Hepatocyte (in vitro differentiated cells): ENCODE data around the gene BMAL2.

Experiments
- CTCF ChIP-seq: fragments of 200-600 bp; sonication (generic); IDR thresholded peaks from 2 replicates; pipeline ENCODE4 v1.5.1; 2016; ENCODE audit warnings: antibody characterized with exemption, mild to moderate bottlenecking; ENCODE audit not compliant: poor library complexity
- EZH2 ChIP-seq: fragments of 200-600 bp; sonication (generic); IDR thresholded peaks from 2 replicates; pipeline ENCODE4 v1.6.1; 2016; ENCODE audit warnings: antibody characterized with exemption, mild to moderate bottlenecking, borderline replicate concordance
- EZH2phosphoT487 ChIP-seq: fragments of 200-600 bp; sonication (generic); IDR thresholded peaks from one replicate; pipeline ENCODE4 v1.6.1; 2018; ENCODE audit warnings: antibody characterized with exemption, mild to moderate bottlenecking, low read depth, moderate library complexity; ENCODE audit not compliant: unreplicated experiment, severe bottlenecking

GRCh38 chr12:27299102-27299501, 33.5 kb upstream of the BMAL2 start:
- TF ChIP-seq CTCF (no peak), EZH2phosphoT487 (no peak), EZH2 (no peak)
